ENCODE data around the gene EVA1A. TPM values are rescaled to one million over a fixed set of nuclear protein-coding genes. Genes with fewer than 3 reads are reported as not detected.

EVA1A gene
- total RNA-seq, 1 experiment from 2014 or later: 10.8 TPM

GRCh38 chr2:75498907-75499306 lies 61.8 kb downstream of the EVA1A start:
- ChIA-PET CTCF (no interaction called here), POLR2A (ENCODE audit: unreplicated experiment) (no interaction called here)
- H3F3A ChIP-seq (ENCODE audit: insufficient read depth, low read depth): no peaks in the 10 kb centered on the region
- H3K79me2 ChIP-seq (ENCODE audit: low read depth): no peaks in the 10 kb centered on the region
- H3K4me1 ChIP-seq (replicated peaks; ENCODE audit: insufficient read depth): no peaks in the 10 kb centered on the region
- H2AFZ ChIP-seq: no peak overlapping the region
- no peaks in the 10 kb centered on the region for H3K9me3 ChIP-seq (ENCODE audit: insufficient read depth, low read depth)
- BruUV-seq (replicated peaks): no TSS peak
- no peak overlapping the region for H3K4me2 ChIP-seq
- H3K27ac ChIP-seq: no peak overlapping the region
- H3K9me2 ChIP-seq (ENCODE audit: insufficient read depth): no peaks in the 10 kb centered on the region
- TF ChIP-seq CTCF (conservative IDR thresholded peaks at IDR 0.05) (no peak), EZH2 (IDR thresholded peaks at IDR 0.05; ENCODE audit: low read depth) (no peak)
- no peaks in the 10 kb centered on the region for H3K27me3 ChIP-seq (ENCODE audit: insufficient read depth, low read depth)
- H3K36me3 ChIP-seq (ENCODE audit: low read depth): no peaks in the 10 kb centered on the region
- no peaks in the 10 kb centered on the region for H4K20me1 ChIP-seq (ENCODE audit: insufficient read depth)
- no peak overlapping the region for H3K4me3 ChIP-seq
- DNase-seq: no peak
- intact Hi-C loops (cut with micrococcal nuclease; ENCODE audit: unreplicated experiment): no loop called here

GRCh38 chr2:75497256-75497655 lies 63.5 kb downstream of the EVA1A start:
- no peaks in the 10 kb centered on the region for H3K27me3 ChIP-seq (ENCODE audit: insufficient read depth, low read depth)
- H3K9me2 ChIP-seq (ENCODE audit: insufficient read depth): no peaks in the 10 kb centered on the region
- H3K9me3 ChIP-seq (ENCODE audit: insufficient read depth, low read depth): no peaks in the 10 kb centered on the region
- POLR2A ChIA-PET (ENCODE audit: unreplicated experiment): no interaction called here
- H3K27ac ChIP-seq: no peak overlapping the region
- BruUV-seq (replicated peaks): no TSS peak
- H3K4me2 ChIP-seq: no peak overlapping the region
- DNase-seq: no peak
- H3K4me3 ChIP-seq: no peak overlapping the region
- no peaks in the 10 kb centered on the region for H3F3A ChIP-seq (ENCODE audit: insufficient read depth, low read depth)
- CTCF ChIA-PET: no interaction called here
- TF ChIP-seq CTCF (conservative IDR thresholded peaks at IDR 0.05) (no peak), EZH2 (IDR thresholded peaks at IDR 0.05; ENCODE audit: low read depth) (no peak)
- no peak overlapping the region for H2AFZ ChIP-seq
- H3K4me1 ChIP-seq (replicated peaks; ENCODE audit: insufficient read depth): no peaks in the 10 kb centered on the region
- no peaks in the 10 kb centered on the region for H4K20me1 ChIP-seq (ENCODE audit: insufficient read depth)
- H3K79me2 ChIP-seq (ENCODE audit: low read depth): no peaks in the 10 kb centered on the region
- intact Hi-C loops (cut with micrococcal nuclease; ENCODE audit: unreplicated experiment): no loop called here
- H3K36me3 ChIP-seq (ENCODE audit: low read depth): no peaks in the 10 kb centered on the region

GRCh38 chr2:75495862-75496261 lies 64.9 kb downstream of the EVA1A start:
- no TSS peak for BruUV-seq (replicated peaks)
- H3K27me3 ChIP-seq (ENCODE audit: insufficient read depth, low read depth): no peaks in the 10 kb centered on the region
- no peak overlapping the region for H3K4me3 ChIP-seq
- POLR2A ChIA-PET (ENCODE audit: unreplicated experiment): no interaction called here
- CTCF ChIA-PET: no interaction called here
- no peaks in the 10 kb centered on the region for H3K9me2 ChIP-seq (ENCODE audit: insufficient read depth)
- no peak for DNase-seq
- TF ChIP-seq EZH2 (IDR thresholded peaks at IDR 0.05; ENCODE audit: low read depth) (no peak), CTCF (conservative IDR thresholded peaks at IDR 0.05) (no peak)
- H3K79me2 ChIP-seq (ENCODE audit: low read depth): no peaks in the 10 kb centered on the region
- H3K4me1 ChIP-seq (replicated peaks; ENCODE audit: insufficient read depth): no peaks in the 10 kb centered on the region
- no peak overlapping the region for H3K4me2 ChIP-seq
- no peak overlapping the region for H3K27ac ChIP-seq
- no peaks in the 10 kb centered on the region for H3K9me3 ChIP-seq (ENCODE audit: insufficient read depth, low read depth)
- intact Hi-C loops (cut with micrococcal nuclease; ENCODE audit: unreplicated experiment): no loop called here
- H3K36me3 ChIP-seq (ENCODE audit: low read depth): no peaks in the 10 kb centered on the region
- no peaks in the 10 kb centered on the region for H3F3A ChIP-seq (ENCODE audit: insufficient read depth, low read depth)
- H4K20me1 ChIP-seq (ENCODE audit: insufficient read depth): no peaks in the 10 kb centered on the region
- H2AFZ ChIP-seq: no peak overlapping the region
